ENCODE results near the gene SUPT6H.

- no peak for TF ChIP-seq ARNT (IDR thresholded peaks at IDR 0.05)
- TF ChIP-seq ZNF384 (IDR thresholded peaks at IDR 0.05), result no peak
- TF ChIP-seq FOXK2 (IDR thresholded peaks at IDR 0.05), result no peak
- TF ChIP-seq SUZ12 (IDR thresholded peaks at IDR 0.05), result no peak
- no peak for TF ChIP-seq TARDBP (IDR thresholded peaks at IDR 0.05)
- TF ChIP-seq, protein P1, sequence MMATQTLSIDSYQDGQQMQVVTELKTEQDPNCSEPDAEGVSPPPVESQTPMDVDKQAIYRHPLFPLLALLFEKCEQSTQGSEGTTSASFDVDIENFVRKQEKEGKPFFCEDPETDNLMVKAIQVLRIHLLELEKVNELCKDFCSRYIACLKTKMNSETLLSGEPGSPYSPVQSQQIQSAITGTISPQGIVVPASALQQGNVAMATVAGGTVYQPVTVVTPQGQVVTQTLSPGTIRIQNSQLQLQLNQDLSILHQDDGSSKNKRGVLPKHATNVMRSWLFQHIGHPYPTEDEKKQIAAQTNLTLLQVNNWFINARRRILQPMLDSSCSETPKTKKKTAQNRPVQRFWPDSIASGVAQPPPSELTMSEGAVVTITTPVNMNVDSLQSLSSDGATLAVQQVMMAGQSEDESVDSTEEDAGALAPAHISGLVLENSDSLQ (IDR thresholded peaks at IDR 0.05), result no peak
- no peak for TF ChIP-seq NFRKB (IDR thresholded peaks at IDR 0.05)
Measured at GRCh38 chr17:28716740-28717577, 55.0 kb downstream of the SUPT6H start.
